Suprapubic skin (tissue), 4 donors: ENCODE measurements around the gene AGAP1. TPM values are rescaled to one million over a fixed set of nuclear protein-coding genes. Genes with fewer than 3 reads are reported as not detected.

Experiments
- DNase-seq, 2 donors: peaks; one replicate each; pipeline ENCODE4 v3.0.0-alpha.2; 2019; ENCODE audit warnings: low spot score in 2 of 2
- H3K27ac ChIP-seq: fragments of 200-600 bp; sonication (generic); one replicate; pipeline ENCODE4 v1.5.1; 2019
- H3K27me3 ChIP-seq: fragments of 200-600 bp; sonication (generic); one replicate; pipeline ENCODE4 v1.5.1; 2019
- H3K36me3 ChIP-seq: fragments of 200-600 bp; sonication (generic); one replicate; pipeline ENCODE4 v1.5.1; 2019
- H3K4me1 ChIP-seq: fragments of 200-600 bp; sonication (generic); one replicate; pipeline ENCODE4 v1.5.1; 2019
- H3K4me3 ChIP-seq: fragments of 200-600 bp; sonication (generic); one replicate; pipeline ENCODE4 v1.5.1; 2019; ENCODE audit warnings: mild to moderate bottlenecking
- H3K9me3 ChIP-seq: fragments of 200-600 bp; sonication (generic); one replicate; pipeline ENCODE4 v1.5.1; 2019
- CTCF ChIP-seq, 2 donors: fragments of 200-600 bp in 1 of 2; fragments of 450-650 bp in 1 of 2; sonication (generic) in 1 of 2; IDR thresholded peaks; one replicate each; pipeline ENCODE4 v1.5.1; 2016 to 2019; ENCODE audit warnings: antibody characterized with exemption in 2 of 2, mild to moderate bottlenecking in 1 of 2, moderate library complexity in 1 of 2
- EP300 ChIP-seq: sonication (generic); formaldehyde crosslinking; IDR thresholded peaks from one replicate; pipeline ENCODE4 v1.6.1; 2017; ENCODE audit warnings: antibody characterized with exemption
- POLR2A ChIP-seq, 2 donors: fragments of 450-650 bp; IDR thresholded peaks; one replicate each; pipeline ENCODE4 v1.6.1; 2017; ENCODE audit warnings: antibody characterized with exemption in 2 of 2, mild to moderate bottlenecking in 2 of 2, moderate library complexity in 2 of 2
- POLR2AphosphoS5 ChIP-seq, 3 donors: sonication (generic); formaldehyde crosslinking; IDR thresholded peaks; one replicate each; pipeline ENCODE4 v1.6.1; 2017; ENCODE audit warnings: antibody characterized with exemption in 3 of 3
- WGBS: methylation state at CpG from one replicate; pipeline ENCODE4 v1.1.5; 2018; 5-methylcytosine and 5-hydroxymethylcytosine counted together
- total RNA-seq, 4 donors: library from RNA; depleted of rRNA; stranded (reverse); fragments of >200 nt; gene quantifications; one replicate each; pipeline ENCODE4 v1.1.0, GENCODE V29; 2016

Gene AGAP1
- total RNA-seq, 4 donors from 2014 or later: 14.1 to 30.7 (median 19.4) TPM

- peaks cover 28% of the 10 kb centered on the region for H3K4me1 ChIP-seq
- WGBS: 3% methylated on average over 53 of the region's 65 CpGs
- peak; percentile 48 to 66 for TF ChIP-seq CTCF (IDR thresholded peaks at IDR 0.05)
- no peak for TF ChIP-seq POLR2A (IDR thresholded peaks at IDR 0.05)
- no peaks in the 10 kb centered on the region for H3K9me3 ChIP-seq
- no peak overlapping the region for H3K27ac ChIP-seq
- H3K36me3 ChIP-seq: no peaks in the 10 kb centered on the region
- peak in 1 of 2 donors; percentile 77 for DNase-seq
- H3K27me3 ChIP-seq: peaks cover 91% of the 10 kb centered on the region
- H3K4me3 ChIP-seq: peak overlapping the region; percentile 34
Measured at GRCh38 chr2:236177967-236178889, 684.4 kb downstream of the AGAP1 start.

DNA sequence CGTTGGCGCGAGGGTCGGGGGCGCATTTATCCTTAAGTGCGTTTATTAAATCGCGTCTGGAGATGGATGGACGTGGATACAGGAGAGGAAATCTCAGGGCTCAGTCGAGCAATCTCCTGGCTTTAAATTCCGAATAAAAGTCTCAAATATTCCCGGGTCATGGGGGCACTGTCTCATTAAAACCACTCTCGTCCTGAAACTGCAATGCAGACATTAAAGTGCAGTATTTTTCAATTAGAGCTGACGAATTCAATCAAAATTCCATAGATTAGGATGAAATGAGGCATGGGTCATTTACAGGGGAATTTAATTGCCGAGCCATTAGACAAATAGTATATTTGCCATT is 685.0 kb downstream of the AGAP1 start:
- Histone ChIP-seq H3K4me3 (peak overlapping the region; percentile 34), H3K9me3 (no peaks in the 10 kb centered on the region), H3K4me1 (peaks cover 25% of the 10 kb centered on the region), H3K27me3 (peaks cover 84% of the 10 kb centered on the region), H3K36me3 (no peaks in the 10 kb centered on the region), H3K27ac (no peak overlapping the region)
- no peak for TF ChIP-seq CTCF (IDR thresholded peaks at IDR 0.05)
- no peak for TF ChIP-seq POLR2A (IDR thresholded peaks at IDR 0.05)
- TF ChIP-seq POLR2AphosphoS5 (IDR thresholded peaks at IDR 0.05): no peak
- TF ChIP-seq EP300: no peak
- no peak for DNase-seq
- WGBS: 3% methylated on average over 15 of the region's 15 CpGs

- H3K9me3 ChIP-seq: no peaks in the 10 kb centered on the region
- 5% methylated on average over 43 of the region's 59 CpGs for WGBS
- no peak overlapping the region for H3K27ac ChIP-seq
- peaks cover 25% of the 10 kb centered on the region for H3K4me1 ChIP-seq
- TF ChIP-seq POLR2A (IDR thresholded peaks at IDR 0.05) (no peak), POLR2AphosphoS5 (IDR thresholded peaks at IDR 0.05) (no peak), EP300 (no peak), CTCF (IDR thresholded peaks at IDR 0.05) (no peak)
- H3K4me3 ChIP-seq: peak overlapping the region; percentile 34
- H3K36me3 ChIP-seq: no peaks in the 10 kb centered on the region
- DNase-seq: peak in 1 of 2 donors; percentile 57
- H3K27me3 ChIP-seq: peaks cover 78% of the 10 kb centered on the region
Measured at GRCh38 chr2:236179236-236180075, 685.6 kb downstream of the AGAP1 start.

DNA sequence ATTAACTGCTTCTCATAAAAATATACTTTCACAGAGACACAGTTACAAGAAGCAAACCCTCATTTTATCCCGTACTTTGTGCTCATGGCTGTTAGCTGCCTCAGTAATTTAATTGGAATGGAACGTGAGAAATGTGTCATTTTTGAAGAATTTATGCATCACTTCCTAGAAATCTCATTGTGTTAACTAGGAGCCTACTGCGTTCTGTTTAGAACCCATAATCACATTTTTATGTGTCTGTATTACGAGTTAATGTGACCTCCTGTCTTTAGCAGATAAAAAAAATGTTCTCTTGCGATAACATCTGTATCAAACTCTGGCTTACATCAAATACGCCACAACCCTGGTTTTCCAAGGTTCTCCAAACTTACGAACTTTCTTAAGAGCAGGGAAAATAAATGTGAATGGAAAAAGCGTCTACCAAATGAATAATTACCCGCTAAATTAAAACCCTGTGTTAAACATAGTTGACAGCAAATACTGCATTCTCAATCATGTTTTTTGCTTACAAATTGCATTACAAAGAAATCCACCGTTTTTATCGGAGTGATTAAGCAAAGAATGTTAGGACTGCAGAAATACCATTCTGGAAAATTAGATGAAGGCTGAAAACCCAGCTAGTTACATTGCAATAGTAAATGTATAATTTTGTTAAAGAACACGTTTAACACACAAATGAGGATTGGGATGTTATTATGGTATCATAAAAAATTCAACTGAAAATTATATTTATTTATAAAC is 686.4 kb downstream of the AGAP1 start:
- Histone ChIP-seq H3K36me3 (no peaks in the 10 kb centered on the region), H3K4me1 (peaks cover 25% of the 10 kb centered on the region), H3K27ac (no peak overlapping the region), H3K9me3 (no peaks in the 10 kb centered on the region), H3K27me3 (peaks cover 70% of the 10 kb centered on the region), H3K4me3 (no peak overlapping the region)
- no peak for TF ChIP-seq CTCF (IDR thresholded peaks at IDR 0.05)
- no peak for TF ChIP-seq POLR2A (IDR thresholded peaks at IDR 0.05)
- no peak for TF ChIP-seq POLR2AphosphoS5 (IDR thresholded peaks at IDR 0.05)
- TF ChIP-seq EP300: no peak
- DNase-seq: no peak
- 18% methylated on average over 12 of the region's 12 CpGs for WGBS
